Activated CD4-positive, alpha-beta memory T cell treated with anti-CD3 and anti-CD28 coated beads, Interleukin-2, amount 10 ng/mL, durations not matched to agents 7 days and 5 days (primary cell): ENCODE measurements around the gene NNAT. TPM values are rescaled to one million over a fixed set of nuclear protein-coding genes. Genes with fewer than 3 reads are reported as not detected.
"Not testable (repeated sequence)": the region's sequence is repeated elsewhere in the genome, so short reads cannot be mapped to it uniquely, and the experiment has no call there.

Experiments used
- CTCF ChIA-PET: fragments of 350-600 bp; sonication (Branson Sonifier 250); formaldehyde crosslinking; loops from one replicate; lab custom pipeline; 2021; ENCODE audit warnings: antibody characterized with exemption, inconsistent platforms; lab: Charles Lee
- POLR2A ChIA-PET: fragments of 350-600 bp; sonication (Branson Sonifier 250); formaldehyde crosslinking; loops from one replicate; lab custom pipeline; 2021; ENCODE audit warnings: antibody characterized with exemption; lab: Charles Lee
- DNase-seq: peaks from one replicate; pipeline ENCODE4 v3.0.0-alpha.2; 2020
- H3K27ac Mint-ChIP-seq: one replicate; pipeline ENCODE4 v1.8.0; 2021; ENCODE audit warnings: mild to moderate bottlenecking, mixed read lengths
- H3K27me3 Mint-ChIP-seq: one replicate; pipeline ENCODE4 v1.8.0; 2021; ENCODE audit warnings: mixed read lengths
- H3K36me3 Mint-ChIP-seq: one replicate; pipeline ENCODE4 v1.8.0; 2021; ENCODE audit warnings: low read depth, mixed read lengths
- H3K4me1 Mint-ChIP-seq: one replicate; pipeline ENCODE4 v1.8.0; 2021; ENCODE audit warnings: mixed read lengths
- H3K4me3 Mint-ChIP-seq: one replicate; pipeline ENCODE4 v1.8.0; 2021; ENCODE audit warnings: mild to moderate bottlenecking, mixed read lengths
- H3K9me3 Mint-ChIP-seq: one replicate; pipeline ENCODE4 v1.8.0; 2021; ENCODE audit warnings: mixed read lengths
- total RNA-seq, 2 experiments: library from RNA; stranded (reverse); gene quantifications; one replicate each; pipeline ENCODE4 v1.2.3, GENCODE V29; 2021

NNAT gene
- total RNA-seq, 2 experiments from 2014 or later = not detected

DNA sequence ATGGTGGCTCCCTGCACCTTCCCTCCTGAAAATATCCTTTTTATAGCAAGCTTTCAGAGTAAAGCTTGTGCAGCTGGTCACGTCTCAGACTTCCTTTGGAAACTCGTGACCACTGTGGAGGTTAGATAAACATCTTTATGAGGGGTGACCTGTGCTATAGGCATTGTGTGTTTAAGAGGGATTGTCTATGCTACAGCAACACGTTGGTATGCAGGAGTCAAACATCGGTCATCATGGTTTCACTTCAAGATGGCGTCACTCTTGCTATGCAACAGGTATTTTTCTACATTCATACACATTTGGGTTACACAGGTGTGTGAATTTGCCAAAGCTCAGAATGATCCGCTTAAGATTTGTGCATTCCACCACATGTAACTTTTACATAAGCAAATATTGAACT, 21.2 kb downstream of the NNAT start:
- POLR2A ChIA-PET = interaction anchor here (0.7 kb wide), 1 partner anchor 156 kb away, joined by 3 read pairs; no protein-coding TSS in a partner anchor
- Mint-ChIP-seq H3K27me3 (peaks cover 10% of the 10 kb centered on the region), H3K4me1 (no peaks in the 10 kb centered on the region), H3K9me3 (no peaks in the 10 kb centered on the region), H3K36me3 (no peaks in the 10 kb centered on the region), H3K4me3 (no peak overlapping the region), H3K27ac (no peak overlapping the region)
- CTCF ChIA-PET = interaction anchor here (1.5 kb wide), 1 partner anchor 14 kb away, joined by 4 read pairs; no protein-coding TSS in a partner anchor
- no peak for DNase-seq

DNA sequence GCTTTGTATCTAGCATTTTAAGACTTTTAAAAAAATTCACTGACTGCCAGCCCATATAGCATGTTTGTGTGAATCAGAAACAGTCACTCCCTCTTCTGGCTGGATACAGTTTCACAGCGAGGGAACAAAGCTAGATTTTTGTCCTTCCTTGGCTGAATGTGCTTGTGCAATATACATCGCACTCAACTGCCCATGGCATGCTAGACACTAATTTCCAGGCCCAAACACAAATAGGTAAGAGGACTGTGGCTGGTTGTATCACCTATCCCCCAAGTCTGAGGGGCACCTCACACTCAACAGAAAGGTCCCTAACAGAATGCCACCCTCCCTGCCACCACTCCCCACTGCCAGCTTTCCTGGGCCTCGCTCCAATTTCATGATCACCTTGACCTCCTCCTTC, 22.8 kb downstream of the NNAT start:
- Mint-ChIP-seq H3K9me3 (no peaks in the 10 kb centered on the region), H3K27me3 (peaks cover 6% of the 10 kb centered on the region), H3K27ac (no peak overlapping the region), H3K36me3 (no peaks in the 10 kb centered on the region), H3K4me1 (no peaks in the 10 kb centered on the region), H3K4me3 (no peak overlapping the region)
- ChIA-PET POLR2A (no interaction called here), CTCF (no interaction called here)
- no peak for DNase-seq

DNA sequence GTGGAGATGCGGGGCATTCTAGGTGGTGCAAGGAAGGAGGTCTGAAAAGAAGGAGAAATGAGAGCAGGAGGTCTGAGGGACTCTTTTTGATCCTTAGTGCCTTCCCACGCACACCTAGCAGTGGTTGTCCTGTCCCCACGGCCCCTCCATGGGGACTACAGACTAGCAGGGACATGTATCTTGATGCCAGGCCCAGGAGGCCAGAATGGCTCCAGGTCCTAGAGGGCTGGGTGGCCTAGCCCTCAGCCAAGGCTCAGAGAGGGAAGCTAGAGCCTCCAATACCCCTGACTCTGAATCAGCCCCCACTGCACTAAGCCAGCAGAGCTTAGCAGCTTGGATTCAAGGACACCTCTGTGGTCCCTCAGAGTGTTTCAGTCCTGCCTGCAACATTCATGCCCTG, 23.3 kb downstream of the NNAT start:
- no peak for DNase-seq
- peaks cover 6% of the 10 kb centered on the region for H3K27me3 Mint-ChIP-seq
- POLR2A ChIA-PET = no interaction called here
- no peaks in the 10 kb centered on the region for H3K36me3 Mint-ChIP-seq
- CTCF ChIA-PET = no interaction called here
- H3K4me3 Mint-ChIP-seq = no peak overlapping the region
- no peaks in the 10 kb centered on the region for H3K9me3 Mint-ChIP-seq
- no peak overlapping the region for H3K27ac Mint-ChIP-seq
- H3K4me1 Mint-ChIP-seq = no peaks in the 10 kb centered on the region

DNA sequence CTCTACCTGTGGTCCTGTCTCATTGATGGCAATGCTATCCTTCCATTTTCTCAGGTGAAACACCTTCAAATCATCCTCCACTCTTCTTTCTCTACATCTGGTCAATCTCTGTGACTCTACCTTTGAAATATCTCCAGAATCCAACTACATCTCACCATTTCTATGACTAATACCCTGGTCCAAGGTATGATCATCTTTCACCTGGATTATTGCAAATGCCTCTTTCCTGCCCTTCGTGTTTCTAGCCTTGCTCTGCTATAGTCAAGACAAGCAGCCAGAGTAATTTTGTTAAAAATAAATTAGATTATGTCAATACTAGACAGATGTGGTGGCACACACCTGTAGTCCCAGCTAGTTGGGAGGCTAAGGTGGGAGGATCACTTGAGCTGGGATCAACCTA, 24.5 kb downstream of the NNAT start:
- no peaks in the 10 kb centered on the region for H3K9me3 Mint-ChIP-seq
- H3K27me3 Mint-ChIP-seq = peaks cover 3% of the 10 kb centered on the region
- H3K4me1 Mint-ChIP-seq = no peaks in the 10 kb centered on the region
- no peaks in the 10 kb centered on the region for H3K36me3 Mint-ChIP-seq
- POLR2A ChIA-PET = no interaction called here
- H3K4me3 Mint-ChIP-seq = no peak overlapping the region
- CTCF ChIA-PET = no interaction called here
- H3K27ac Mint-ChIP-seq = no peak overlapping the region
- no peak for DNase-seq

GRCh38 chr20:37547912-37548311, 26.9 kb downstream of the NNAT start:
- Mint-ChIP-seq H3K4me1 (no peaks in the 10 kb centered on the region), H3K27ac (no peak overlapping the region), H3K36me3 (no peaks in the 10 kb centered on the region), H3K27me3 (peaks cover 9% of the 10 kb centered on the region), H3K4me3 (no peak overlapping the region), H3K9me3 (no peaks in the 10 kb centered on the region)
- ChIA-PET CTCF (no interaction called here), POLR2A (no interaction called here)
- DNase-seq = no peak

DNA sequence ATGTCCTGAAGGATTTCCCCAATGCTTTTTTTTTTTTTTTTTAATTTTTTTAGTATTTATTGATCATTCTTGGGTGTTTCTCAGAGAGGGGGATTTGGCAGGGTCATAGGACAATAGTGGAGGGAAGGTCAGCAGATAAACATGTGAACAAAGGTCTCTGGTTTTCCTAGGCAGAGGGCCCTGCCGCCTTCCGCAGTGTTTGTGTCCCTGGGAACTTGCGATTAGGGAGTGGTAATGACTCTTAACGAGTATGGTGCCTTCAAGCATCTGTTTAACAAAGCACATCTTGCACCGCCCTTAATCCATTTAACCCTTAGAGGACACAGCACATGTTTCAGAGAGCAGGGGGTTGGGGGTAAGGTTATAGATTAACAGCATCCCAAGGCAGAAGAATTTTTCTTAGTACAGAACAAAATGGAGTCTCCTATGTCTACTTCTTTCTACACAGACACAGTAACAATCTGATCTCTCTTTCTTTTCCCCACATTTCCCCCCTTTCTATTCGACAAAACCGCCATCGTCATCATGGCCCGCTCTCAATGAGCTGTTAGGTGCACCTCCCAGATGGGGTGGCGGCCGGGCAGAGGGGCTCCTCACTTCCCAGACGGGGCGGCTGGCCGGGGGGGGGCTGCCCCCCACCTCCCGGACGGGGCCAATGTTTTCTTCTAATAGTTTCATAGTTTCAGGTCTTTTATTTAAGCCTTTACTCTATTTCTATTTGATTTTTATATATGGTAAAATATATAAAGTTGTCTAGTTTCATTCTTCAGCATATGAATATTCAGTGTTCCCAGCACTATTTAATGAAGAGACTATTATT, 29.3 kb downstream of the NNAT start:
- not testable (repeated sequence) for H3K36me3 Mint-ChIP-seq, H3K4me3 Mint-ChIP-seq, H3K27ac Mint-ChIP-seq, H3K4me1 Mint-ChIP-seq, H3K9me3 Mint-ChIP-seq
- DNase-seq = peak; percentile 6
- H3K27me3 Mint-ChIP-seq = peaks cover 16% of the 10 kb centered on the region
- POLR2A ChIA-PET = interaction anchor here (0.7 kb wide), 1 partner anchor 501 kb away, joined by 3 read pairs; no protein-coding TSS in a partner anchor
- CTCF ChIA-PET = interaction anchor here (0.6 to 0.7 kb wide), 2 partner anchors 474 to 936 kb away, joined by 3 to 4 read pairs; no protein-coding TSS in a partner anchor

- H3K36me3 Mint-ChIP-seq, H3K4me1 Mint-ChIP-seq, H3K4me3 Mint-ChIP-seq, DNase-seq, POLR2A ChIA-PET, H3K9me3 Mint-ChIP-seq, H3K27ac Mint-ChIP-seq, CTCF ChIA-PET: not testable (repeated sequence)
- H3K27me3 Mint-ChIP-seq = peaks cover 16% of the 10 kb centered on the region
These were observed 30.6 kb downstream of the NNAT start for GRCh38 chr20:37551660-37552059.

GRCh38 chr20:37552415-37552814, 31.4 kb downstream of the NNAT start:
- H3K27me3 Mint-ChIP-seq = peaks cover 22% of the 10 kb centered on the region
- no peak overlapping the region for H3K27ac Mint-ChIP-seq
- no peaks in the 10 kb centered on the region for H3K36me3 Mint-ChIP-seq
- H3K9me3 Mint-ChIP-seq = no peaks in the 10 kb centered on the region
- H3K4me1 Mint-ChIP-seq = no peaks in the 10 kb centered on the region
- POLR2A ChIA-PET = no interaction called here
- DNase-seq = no peak
- H3K4me3 Mint-ChIP-seq = no peak overlapping the region
- CTCF ChIA-PET = no interaction called here

DNA sequence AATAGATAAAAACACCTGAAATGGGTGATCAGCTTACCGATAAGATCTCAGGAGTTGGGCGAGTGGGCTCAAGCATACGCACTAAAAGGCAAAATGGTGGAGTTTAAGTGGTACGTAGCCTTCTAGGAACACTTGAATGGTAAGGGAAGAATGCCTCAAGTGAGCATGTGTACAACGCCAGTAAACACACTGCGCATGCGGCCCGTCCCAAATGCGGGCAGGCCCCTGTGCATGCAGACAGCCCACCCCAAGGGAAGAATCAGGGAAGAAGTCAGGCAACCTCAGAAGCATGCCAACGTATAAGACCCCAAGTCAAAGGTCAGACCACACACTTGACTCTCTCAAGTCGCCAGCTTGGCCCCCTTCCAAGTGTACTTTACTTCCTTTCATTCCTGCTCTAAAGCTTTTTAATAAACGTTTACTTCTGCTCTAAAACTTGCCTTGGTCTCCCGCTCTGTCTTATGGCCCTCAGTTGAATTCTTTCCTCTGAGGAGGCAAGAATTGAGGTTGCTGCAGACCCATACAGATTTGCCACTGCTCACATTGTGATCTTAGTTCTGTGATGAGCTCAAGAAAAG, 33.8 kb downstream of the NNAT start:
- H3K4me3 Mint-ChIP-seq, H3K4me1 Mint-ChIP-seq, H3K9me3 Mint-ChIP-seq, POLR2A ChIA-PET, DNase-seq, H3K27ac Mint-ChIP-seq, H3K36me3 Mint-ChIP-seq: not testable (repeated sequence)
- CTCF ChIA-PET = interaction anchor here (1.2 kb wide), 1 partner anchor 10 kb away, joined by 4 read pairs; no protein-coding TSS in a partner anchor
- peaks cover 24% of the 10 kb centered on the region for H3K27me3 Mint-ChIP-seq

- Mint-ChIP-seq H3K36me3 (no peaks in the 10 kb centered on the region), H3K9me3 (no peaks in the 10 kb centered on the region), H3K27me3 (peaks cover 24% of the 10 kb centered on the region), H3K4me3 (no peak overlapping the region), H3K27ac (no peak overlapping the region), H3K4me1 (no peaks in the 10 kb centered on the region)
- ChIA-PET POLR2A (no interaction called here), CTCF (interaction anchor here (1.2 kb wide), 1 partner anchor 15 kb away, joined by 4 read pairs; no protein-coding TSS in a partner anchor)
- DNase-seq = no peak
These were observed 35.5 kb downstream of the NNAT start for GRCh38 chr20:37556538-37556937.

DNA sequence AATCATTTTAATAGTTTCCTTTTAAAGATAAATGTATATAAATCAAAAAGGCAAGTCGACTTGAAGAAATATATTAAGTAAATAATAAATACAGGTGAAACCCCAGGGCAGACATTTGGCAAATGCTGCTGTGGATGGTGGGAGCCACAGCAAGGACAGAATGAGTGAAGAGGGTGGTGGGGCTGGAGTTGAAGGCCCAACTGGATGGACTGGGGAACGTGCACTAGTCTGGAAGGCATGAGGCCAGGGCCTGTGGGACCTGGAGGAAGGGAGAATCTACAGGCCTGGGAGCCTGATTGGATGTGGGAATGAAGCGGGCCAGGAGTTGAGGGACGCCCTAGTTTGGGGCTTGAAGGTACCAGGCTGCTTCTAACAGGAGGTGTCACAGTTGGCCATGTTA, 37.3 kb downstream of the NNAT start:
- ChIA-PET POLR2A (no interaction called here), CTCF (no interaction called here)
- H3K4me3 Mint-ChIP-seq = no peak overlapping the region
- no peaks in the 10 kb centered on the region for H3K36me3 Mint-ChIP-seq
- H3K27ac Mint-ChIP-seq = no peak overlapping the region
- peaks cover 16% of the 10 kb centered on the region for H3K27me3 Mint-ChIP-seq
- DNase-seq = no peak
- H3K4me1 Mint-ChIP-seq = no peaks in the 10 kb centered on the region
- no peaks in the 10 kb centered on the region for H3K9me3 Mint-ChIP-seq

DNA sequence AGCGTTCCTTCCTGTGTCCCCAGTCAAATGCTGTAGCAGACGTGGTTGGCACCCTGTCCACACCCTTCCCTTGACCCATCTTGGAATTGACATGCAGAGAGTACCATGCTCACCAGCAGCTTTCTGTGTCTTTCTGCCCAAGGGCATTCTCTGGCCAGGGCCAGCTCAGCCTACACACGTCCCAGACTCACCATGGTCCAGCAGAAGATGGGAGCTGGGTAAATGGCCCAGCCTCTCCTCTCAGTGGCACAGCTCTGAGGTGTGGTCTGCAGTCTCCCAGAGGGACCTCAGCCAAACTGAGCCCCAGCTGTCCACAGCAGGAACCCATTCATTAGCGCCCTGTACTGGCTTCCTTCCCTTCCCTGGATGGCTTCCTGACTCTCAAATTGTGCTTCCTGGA, 37.7 kb downstream of the NNAT start:
- H3K4me1 Mint-ChIP-seq = no peaks in the 10 kb centered on the region
- peaks cover 20% of the 10 kb centered on the region for H3K27me3 Mint-ChIP-seq
- H3K9me3 Mint-ChIP-seq = no peaks in the 10 kb centered on the region
- no peak overlapping the region for H3K4me3 Mint-ChIP-seq
- CTCF ChIA-PET = no interaction called here
- no peaks in the 10 kb centered on the region for H3K36me3 Mint-ChIP-seq
- POLR2A ChIA-PET = no interaction called here
- no peak overlapping the region for H3K27ac Mint-ChIP-seq
- no peak for DNase-seq

DNA sequence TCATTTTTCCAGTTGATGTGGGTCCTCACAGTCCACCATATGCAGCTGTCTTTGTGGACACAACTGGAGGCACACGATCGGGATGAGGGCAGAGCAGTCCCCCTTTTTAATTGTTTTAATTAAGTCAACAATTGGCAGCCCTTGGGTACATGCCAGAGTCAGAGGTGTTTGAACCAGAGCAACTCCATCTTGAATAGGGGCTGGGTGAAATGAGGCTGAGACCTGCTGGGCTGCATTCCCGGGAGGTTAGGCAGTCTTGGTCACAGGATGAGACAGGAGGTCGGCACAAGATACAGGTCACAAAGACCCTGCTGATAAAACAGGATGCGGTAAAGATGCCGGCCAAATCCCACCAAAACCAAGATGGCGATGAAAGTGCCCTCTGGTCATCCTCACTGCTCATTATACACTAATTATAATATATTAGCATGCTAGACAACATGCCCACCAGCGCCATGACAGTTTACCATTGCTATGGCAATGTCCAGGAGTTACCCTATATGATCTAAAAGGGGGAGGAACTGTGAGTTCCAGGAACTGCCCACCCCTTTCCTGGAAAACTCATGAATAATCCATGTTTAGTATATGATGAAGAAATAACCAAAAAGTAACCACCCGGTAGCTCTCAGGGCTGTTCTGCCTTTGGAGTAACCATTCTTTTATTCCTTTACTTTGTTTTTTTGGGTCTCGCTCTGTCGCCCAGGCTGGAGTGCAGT, 38.4 kb downstream of the NNAT start:
- Mint-ChIP-seq H3K4me3 (no peak overlapping the region), H3K4me1 (no peaks in the 10 kb centered on the region), H3K27me3 (peaks cover 20% of the 10 kb centered on the region), H3K36me3 (no peaks in the 10 kb centered on the region), H3K9me3 (no peaks in the 10 kb centered on the region), H3K27ac (no peak overlapping the region)
- ChIA-PET POLR2A (no interaction called here), CTCF (no interaction called here)
- no peak for DNase-seq
